Measurements from ENCODE around the gene PAK3.

Gene PAK3

DNA sequence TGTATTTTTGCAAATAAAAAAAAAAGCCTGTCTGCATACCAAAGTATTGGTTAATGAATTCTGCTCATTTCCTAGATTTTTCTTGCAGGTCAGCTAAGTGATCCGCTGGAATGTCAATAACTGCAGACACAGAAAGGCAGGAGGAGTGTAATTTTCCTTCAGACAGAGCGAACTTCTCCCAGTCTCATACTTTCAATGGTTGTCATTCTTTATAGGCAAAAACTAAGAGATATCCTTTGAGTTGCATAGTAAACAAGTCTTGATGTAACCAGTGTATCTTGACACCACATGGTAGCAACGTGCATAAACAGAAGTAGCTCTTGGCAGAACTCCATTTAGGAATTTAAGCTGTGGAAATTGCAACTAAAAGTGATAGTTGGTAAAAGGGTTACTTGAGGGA, 166.1 kb downstream of the PAK3 start:
- no peak for DNase-seq (ENCODE audit: low read depth)

DNA sequence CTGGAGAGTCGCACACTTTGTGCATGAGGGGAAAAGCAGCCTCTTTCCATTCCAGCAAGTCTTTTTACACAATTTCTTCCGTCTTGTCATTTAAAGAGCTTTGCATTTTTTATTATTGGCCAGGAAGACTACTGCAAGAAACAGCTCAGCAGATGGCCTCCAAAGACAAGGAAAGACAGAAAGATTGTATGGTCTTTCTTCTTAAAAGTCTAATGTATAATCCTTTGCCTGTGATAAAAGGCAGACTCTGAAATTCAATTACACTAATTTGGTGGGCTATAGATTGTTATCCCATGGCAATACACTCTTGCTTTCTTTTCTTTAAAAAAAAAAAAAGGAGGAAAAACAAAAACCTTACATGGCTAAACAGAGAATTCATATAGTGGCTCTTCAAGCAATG, 168.4 kb downstream of the PAK3 start:
- DNase-seq (ENCODE audit: low read depth): no peak

DNA sequence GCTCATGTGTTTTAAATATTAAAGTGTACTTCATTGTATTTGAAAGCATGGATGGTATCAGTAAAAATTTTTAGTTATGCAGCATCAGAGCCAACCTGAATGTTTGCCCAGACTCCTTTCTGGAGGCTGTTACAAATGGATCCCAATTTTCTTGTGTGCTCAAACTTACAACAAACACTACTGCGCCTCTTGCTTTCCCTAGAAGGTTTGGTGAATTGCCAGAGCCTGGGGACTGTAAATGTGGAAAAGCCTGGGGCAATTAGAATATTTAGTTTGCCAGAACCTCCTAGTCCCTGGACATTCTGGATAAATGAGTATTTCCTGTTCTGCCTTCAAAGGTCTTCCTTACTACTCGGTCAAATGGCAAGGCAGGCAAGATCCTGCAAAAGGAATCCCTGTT, 169.5 kb downstream of the PAK3 start:
- no peak for DNase-seq (ENCODE audit: low read depth)

- no peak for DNase-seq (ENCODE audit: low read depth)
Observed at GRCh38 chrX:111268506-111268905, 172.5 kb downstream of the PAK3 start.

GRCh38 chrX:111270339-111270738, 174.3 kb downstream of the PAK3 start, which contains the start of gene CAPN6:
CAPN6 (minus strand) TSS chrX:111270483; CDS start chrX:111263936, 6,547 bp downstream.
- no peak for DNase-seq (ENCODE audit: low read depth)
